ENCODE results near the gene ZMYM3. TPM values are rescaled to one million over a fixed set of nuclear protein-coding genes. Genes with fewer than 3 reads are reported as not detected.
"Not testable (repeated sequence)": the region's sequence is repeated elsewhere in the genome, so short reads cannot be mapped to it uniquely, and the experiment has no call there.

The ZMYM3 gene
- total and polyA plus RNA-seq, 4 experiments from 2014 or later = 5.8 to 28.2 (median 17.0) TPM

DNA sequence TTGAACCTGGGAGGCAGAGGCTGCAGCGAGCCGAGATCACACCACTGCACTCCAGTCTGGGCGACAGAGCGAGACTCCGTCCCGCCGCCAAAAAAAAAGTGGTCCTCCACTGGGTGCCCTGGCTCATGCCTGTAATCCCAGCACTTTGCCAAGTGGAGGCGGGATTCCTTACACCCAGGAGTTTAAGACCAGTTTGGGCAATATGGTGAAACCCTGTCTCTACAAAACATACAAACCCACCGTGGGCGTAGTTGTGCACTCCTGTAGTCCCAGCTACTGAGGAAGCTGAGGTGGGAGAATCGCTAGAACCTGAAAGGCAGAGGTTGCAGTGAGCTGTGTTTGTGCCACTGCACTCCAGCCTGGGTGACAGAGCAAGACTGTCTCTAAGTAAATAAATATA lies 27.4 kb upstream of the ZMYM3 start:
- peaks cover 0 to 17% of the 10 kb centered on the region in 2 donors for H3K36me3 Mint-ChIP-seq
- H3K9me3 Mint-ChIP-seq; POLR2A ChIA-PET (ENCODE audit: partially characterized antibody); H3K9me3 ChIP-seq (ENCODE audit: control insufficient read depth in 1 of 2, low read length in 2 of 2); intact Hi-C loops (cut with micrococcal nuclease); H3K4me3 Mint-ChIP-seq; DNase-seq; H3K36me3 ChIP-seq (ENCODE audit: insufficient read depth, low read length); H3K27me3 Mint-ChIP-seq; H3K27me3 ChIP-seq (ENCODE audit: insufficient read depth, low read length); CTCF ChIA-PET (ENCODE audit: partially characterized antibody); H3K27ac ChIP-seq (ENCODE audit: low read depth, low read length); H3K4me3 ChIP-seq (ENCODE audit: low read length in 2 of 2); H3K27ac Mint-ChIP-seq: not testable (repeated sequence)
- H3K4me1 Mint-ChIP-seq = peaks cover 6 to 34% (median 11%) of the 10 kb centered on the region in 4 donors
- H3K4me1 ChIP-seq (ENCODE audit: insufficient read depth, low read length) = peaks cover 23% of the 10 kb centered on the region

DNA sequence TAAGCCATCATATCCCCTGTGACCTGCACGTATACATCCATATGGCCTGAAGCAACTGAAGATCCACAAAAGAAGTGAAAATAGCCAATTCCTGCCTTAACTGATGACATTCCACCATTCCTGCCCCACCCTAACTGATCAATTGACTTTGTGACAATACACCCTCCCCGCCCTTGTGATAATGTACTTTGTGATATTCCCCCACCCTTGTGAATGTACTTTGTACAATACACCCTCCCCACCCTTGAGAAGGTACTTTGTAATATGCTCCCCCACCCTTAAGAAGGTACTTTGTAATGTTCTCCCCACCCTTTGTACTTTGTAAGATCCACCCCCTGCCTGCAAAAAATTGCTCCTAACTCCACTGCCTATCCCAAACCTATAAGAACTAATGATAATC lies 18.4 kb upstream of the ZMYM3 start:
- H3K4me3 ChIP-seq (ENCODE audit: low read length in 2 of 2); H3K27ac ChIP-seq (ENCODE audit: low read depth, low read length); H3K36me3 ChIP-seq (ENCODE audit: insufficient read depth, low read length); H3K9me3 Mint-ChIP-seq; H3K36me3 Mint-ChIP-seq; DNase-seq; POLR2A ChIA-PET (ENCODE audit: partially characterized antibody); H3K27ac Mint-ChIP-seq; H3K9me3 ChIP-seq (ENCODE audit: control insufficient read depth in 1 of 2, low read length in 2 of 2); H3K27me3 Mint-ChIP-seq; intact Hi-C loops (cut with micrococcal nuclease); CTCF ChIA-PET (ENCODE audit: partially characterized antibody); H3K4me3 Mint-ChIP-seq; H3K4me1 Mint-ChIP-seq; H3K27me3 ChIP-seq (ENCODE audit: insufficient read depth, low read length); H3K4me1 ChIP-seq (ENCODE audit: insufficient read depth, low read length): not testable (repeated sequence)

DNA sequence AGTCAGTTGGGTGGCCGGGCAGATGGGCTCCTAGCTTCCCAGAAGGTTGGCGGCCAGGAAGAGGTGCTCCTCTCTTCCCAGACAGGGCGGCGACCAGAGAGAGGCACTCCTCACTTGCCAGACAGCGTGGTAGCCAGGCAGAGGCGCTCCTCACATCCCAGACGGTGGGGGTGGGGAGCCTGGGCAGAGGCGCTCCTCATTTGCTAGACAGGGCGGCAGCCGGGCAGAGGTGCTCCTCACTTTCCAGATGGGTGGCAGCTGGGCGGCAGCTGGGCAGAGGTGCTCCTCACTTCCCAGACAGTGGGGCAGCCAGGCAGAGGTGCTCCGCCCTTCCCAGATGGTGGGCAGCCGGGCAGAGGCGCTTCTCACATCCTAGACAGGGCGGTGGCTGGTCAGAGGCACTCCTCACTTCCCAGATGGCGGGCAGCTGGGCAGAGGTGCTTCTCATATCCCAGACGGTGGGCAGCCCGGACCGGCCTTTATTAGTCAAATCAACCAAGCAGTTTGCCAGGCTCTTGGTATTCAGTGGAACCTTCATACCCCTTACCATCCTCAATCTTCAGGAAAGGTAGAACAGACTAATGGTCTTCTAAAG lies 16.0 kb upstream of the ZMYM3 start:
- ChIA-PET CTCF (ENCODE audit: partially characterized antibody) (no interaction called here), POLR2A (ENCODE audit: partially characterized antibody) (no interaction called here)
- H3K4me3 ChIP-seq (ENCODE audit: low read length in 2 of 2) = no peak overlapping the region
- Mint-ChIP-seq H3K36me3 (no peaks in the 10 kb centered on the region), H3K27ac (no peak overlapping the region), H3K9me3 (peaks cover 0 to 4% (median 0%) of the 10 kb centered on the region in 8 donors), H3K27me3 (no peaks in the 10 kb centered on the region), H3K4me1 (no peaks in the 10 kb centered on the region), H3K4me3 (no peak overlapping the region)
- H3K4me1 ChIP-seq (ENCODE audit: insufficient read depth, low read length) = no peaks in the 10 kb centered on the region
- no peaks in the 10 kb centered on the region for H3K27me3 ChIP-seq (ENCODE audit: insufficient read depth, low read length)
- H3K9me3 ChIP-seq (ENCODE audit: control insufficient read depth in 1 of 2, low read length in 2 of 2) = no peaks in the 10 kb centered on the region
- no peak overlapping the region for H3K27ac ChIP-seq (ENCODE audit: low read depth, low read length)
- intact Hi-C loops (cut with micrococcal nuclease) = no loop called here
- H3K36me3 ChIP-seq (ENCODE audit: insufficient read depth, low read length) = no peaks in the 10 kb centered on the region
- DNase-seq = no peak

DNA sequence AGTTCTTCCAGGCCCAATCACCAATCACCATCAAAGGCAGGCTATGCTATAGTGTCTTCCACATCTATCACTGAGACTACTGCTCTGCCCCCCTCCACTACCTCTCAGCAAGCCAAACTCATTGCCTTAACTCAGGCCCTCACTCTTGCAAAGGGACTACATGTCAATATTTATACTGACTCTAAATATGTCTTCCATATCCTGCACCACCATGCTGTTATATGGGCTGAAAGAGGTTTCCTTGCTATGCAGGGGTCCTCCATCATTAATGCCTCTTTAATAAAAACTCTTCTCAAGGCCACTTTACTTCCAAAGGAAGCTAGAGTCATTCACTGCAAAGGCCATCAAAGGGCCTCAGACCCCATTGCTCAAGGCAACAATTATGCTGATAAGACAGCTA lies 14.7 kb upstream of the ZMYM3 start:
- H3K36me3 ChIP-seq (ENCODE audit: insufficient read depth, low read length); H3K27ac Mint-ChIP-seq; DNase-seq; H3K9me3 Mint-ChIP-seq; POLR2A ChIA-PET (ENCODE audit: partially characterized antibody); H3K9me3 ChIP-seq (ENCODE audit: control insufficient read depth in 1 of 2, low read length in 2 of 2); H3K27me3 ChIP-seq (ENCODE audit: insufficient read depth, low read length); H3K4me3 ChIP-seq (ENCODE audit: low read length in 2 of 2); intact Hi-C loops (cut with micrococcal nuclease); H3K27ac ChIP-seq (ENCODE audit: low read depth, low read length); CTCF ChIA-PET (ENCODE audit: partially characterized antibody); H3K36me3 Mint-ChIP-seq; H3K4me1 ChIP-seq (ENCODE audit: insufficient read depth, low read length); H3K4me3 Mint-ChIP-seq; H3K4me1 Mint-ChIP-seq; H3K27me3 Mint-ChIP-seq: not testable (repeated sequence)

DNA sequence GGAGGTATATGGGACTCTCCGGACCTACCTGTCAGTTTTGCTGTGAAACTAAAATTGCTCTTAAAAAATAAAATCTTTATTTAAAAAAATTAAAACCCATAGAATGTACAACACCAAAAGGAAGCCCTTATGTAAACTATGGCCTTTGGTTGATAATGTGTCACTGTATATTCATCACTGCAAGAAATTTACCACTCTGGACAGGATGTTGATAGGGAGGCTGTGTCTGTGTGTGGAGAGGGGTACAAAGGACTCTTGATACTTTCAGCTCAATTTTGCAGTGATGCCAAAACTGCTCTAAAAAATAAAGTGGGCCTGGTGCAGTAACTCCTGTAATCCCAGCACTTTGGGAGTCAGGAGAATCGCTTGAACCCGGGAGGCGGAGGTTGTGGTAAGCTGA lies 2.9 kb upstream of the ZMYM3 start:
- DNase-seq = no peak
- H3K27me3 ChIP-seq (ENCODE audit: insufficient read depth, low read length) = no peaks in the 10 kb centered on the region
- POLR2A ChIA-PET (ENCODE audit: partially characterized antibody) = interaction anchor here (4.1 to 4.2 kb wide), 2 partner anchors 27 to 109 kb away, joined by 50 to 65 read pairs; partner anchors contain the start of genes NONO and TAF1
- Mint-ChIP-seq H3K4me1 (peaks cover 2 to 29% (median 8%) of the 10 kb centered on the region in 4 donors), H3K4me3 (no peak overlapping the region), H3K27me3 (no peaks in the 10 kb centered on the region), H3K36me3 (peaks cover 0 to 6% of the 10 kb centered on the region in 2 donors), H3K27ac (no peak overlapping the region), H3K9me3 (peaks cover 0 to 2% (median 0%) of the 10 kb centered on the region in 8 donors)
- no peaks in the 10 kb centered on the region for H3K9me3 ChIP-seq (ENCODE audit: control insufficient read depth in 1 of 2, low read length in 2 of 2)
- H3K27ac ChIP-seq (ENCODE audit: low read depth, low read length) = no peak overlapping the region
- intact Hi-C loops (cut with micrococcal nuclease) = no loop called here
- CTCF ChIA-PET (ENCODE audit: partially characterized antibody) = interaction anchor here (1.2 kb wide), 1 partner anchor 26 kb away, joined by 3 read pairs; the partner anchor contains the start of gene NONO
- no peak overlapping the region for H3K4me3 ChIP-seq (ENCODE audit: low read length in 2 of 2)
- no peaks in the 10 kb centered on the region for H3K36me3 ChIP-seq (ENCODE audit: insufficient read depth, low read length)
- H3K4me1 ChIP-seq (ENCODE audit: insufficient read depth, low read length) = peaks cover 20% of the 10 kb centered on the region

DNA sequence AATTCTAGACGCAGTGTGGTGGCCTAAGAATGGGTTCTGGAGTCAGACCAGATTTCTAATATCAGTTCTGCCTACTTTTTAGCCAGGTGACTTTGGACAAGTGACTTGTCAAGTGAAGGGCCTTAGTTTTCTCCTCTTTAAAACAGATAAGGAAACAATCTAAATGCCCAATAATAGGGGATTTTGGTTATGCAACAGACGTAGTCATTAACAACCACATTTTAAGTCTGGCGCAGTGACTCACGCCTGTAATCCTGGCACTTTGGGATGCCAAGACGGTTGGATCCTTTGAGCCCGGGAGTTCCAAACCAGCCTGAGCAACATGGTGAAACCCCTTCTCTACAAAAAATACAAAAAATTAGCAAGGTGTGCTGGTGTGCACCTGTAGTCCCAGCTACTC lies 2.1 kb upstream of the ZMYM3 start:
- peaks cover 3 to 32% (median 12%) of the 10 kb centered on the region in 4 donors for H3K4me1 Mint-ChIP-seq
- H3K4me3 Mint-ChIP-seq = peak overlapping the region in 5 of 8 donors; percentile 4 to 91 (median 90)
- Histone ChIP-seq H3K27ac (ENCODE audit: low read depth, low read length) (no peak overlapping the region), H3K9me3 (ENCODE audit: control insufficient read depth in 1 of 2, low read length in 2 of 2) (no peaks in the 10 kb centered on the region), H3K27me3 (ENCODE audit: insufficient read depth, low read length) (no peaks in the 10 kb centered on the region), H3K4me3 (ENCODE audit: low read length in 2 of 2) (no peak overlapping the region), H3K36me3 (ENCODE audit: insufficient read depth, low read length) (no peaks in the 10 kb centered on the region), H3K4me1 (ENCODE audit: insufficient read depth, low read length) (peaks cover 25% of the 10 kb centered on the region)
- no peak for DNase-seq
- H3K9me3 Mint-ChIP-seq = peaks cover 0 to 2% (median 0%) of the 10 kb centered on the region in 8 donors
- H3K27me3 Mint-ChIP-seq = no peaks in the 10 kb centered on the region
- H3K27ac Mint-ChIP-seq = peak overlapping the region; percentile 53 to 97 (median 94)
- CTCF ChIA-PET (ENCODE audit: partially characterized antibody) = interaction anchor here (1.7 kb wide), 1 partner anchor 110 kb away, joined by 6 read pairs; the partner anchor contains the start of gene TAF1
- POLR2A ChIA-PET (ENCODE audit: partially characterized antibody) = interaction anchor here (2.9 to 4.2 kb wide), 3 partner anchors 27 to 110 kb away, joined by 38 to 65 read pairs (median 50); partner anchors contain the start of genes NONO and TAF1
- H3K36me3 Mint-ChIP-seq = peaks cover 0 to 6% of the 10 kb centered on the region in 2 donors
- intact Hi-C loops (cut with micrococcal nuclease) = no loop called here

DNA sequence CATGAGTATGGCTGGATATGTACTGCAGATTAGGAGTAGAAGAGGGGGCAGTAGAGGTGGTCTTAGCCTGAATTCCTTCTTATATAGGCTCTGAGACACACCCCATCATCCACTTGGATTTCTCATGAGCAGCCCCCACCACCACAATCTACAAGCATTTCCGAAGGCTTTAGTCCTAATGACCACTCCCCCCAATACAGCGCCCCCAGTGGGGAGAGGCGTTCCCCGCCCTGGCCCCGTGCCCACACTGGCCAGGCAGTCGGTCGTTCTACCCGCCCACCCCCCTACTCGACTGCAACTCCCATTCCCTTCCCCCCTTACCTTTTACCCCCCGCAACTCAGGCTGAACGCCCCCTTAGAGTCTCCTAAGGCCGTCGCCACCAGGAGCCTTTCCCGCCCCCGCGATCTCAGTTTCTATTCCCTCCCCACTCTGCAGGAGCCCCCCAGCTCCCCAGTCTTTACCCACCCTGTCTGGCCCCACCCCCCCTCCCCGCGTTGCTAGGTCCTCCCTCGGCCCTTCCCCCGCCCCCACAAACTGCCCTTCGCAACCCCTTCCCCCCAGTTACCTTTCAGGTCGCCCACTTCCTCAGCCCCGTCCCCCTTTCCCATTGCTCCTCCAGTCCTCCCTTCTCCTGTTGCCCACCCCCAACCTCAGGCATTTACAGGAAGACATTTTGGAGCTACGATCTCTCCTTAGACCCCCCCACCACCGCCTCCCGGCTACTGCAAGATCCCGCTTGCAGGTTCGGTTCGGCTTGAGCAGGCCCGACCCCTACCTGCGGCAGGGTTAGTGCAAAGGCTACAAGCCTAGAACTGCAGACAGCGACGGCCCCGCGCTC lies 468 bp downstream of the ZMYM3 start:
- DNase-seq = peak in 3 of 5 donors; percentile 16 to 44 (median 18)
- Mint-ChIP-seq H3K4me1 (peaks cover 5 to 32% (median 13%) of the 10 kb centered on the region in 4 donors), H3K4me3 (peak overlapping the region; percentile 90 to 98 (median 92)), H3K36me3 (peaks cover 4 to 15% of the 10 kb centered on the region in 2 donors), H3K9me3 (peaks cover 0 to 2% (median 0%) of the 10 kb centered on the region in 8 donors), H3K27ac (peak overlapping the region; percentile 30 to 97 (median 95)), H3K27me3 (no peaks in the 10 kb centered on the region)
- H3K27me3 ChIP-seq (ENCODE audit: insufficient read depth, low read length) = no peaks in the 10 kb centered on the region
- peaks cover 25% of the 10 kb centered on the region for H3K4me1 ChIP-seq (ENCODE audit: insufficient read depth, low read length)
- peak overlapping the region; percentile 23 to 81 for H3K4me3 ChIP-seq (ENCODE audit: low read length in 2 of 2)
- no peaks in the 10 kb centered on the region for H3K9me3 ChIP-seq (ENCODE audit: control insufficient read depth in 1 of 2, low read length in 2 of 2)
- ChIA-PET CTCF (ENCODE audit: partially characterized antibody) (interaction anchor here (1.1 to 1.9 kb wide), 2 partner anchors 30 to 71 kb away, joined by 5 to 7 read pairs; partner anchors contain the start of gene NONO), POLR2A (ENCODE audit: partially characterized antibody) (interaction anchor here (1.2 to 4.2 kb wide), 9 partner anchors 9 to 279 kb away, joined by 3 to 65 read pairs (median 13); partner anchors contain the start of genes IL2RG, MED12, NONO and OGT)
- no peaks in the 10 kb centered on the region for H3K36me3 ChIP-seq (ENCODE audit: insufficient read depth, low read length)
- intact Hi-C loops (cut with micrococcal nuclease) = loop anchor here (1.0 to 5.0 kb wide), 6 partner anchors 31 to 185 kb away; partner anchors contain the start of genes SNX12 and TAF1
- peak overlapping the region; percentile 77 for H3K27ac ChIP-seq (ENCODE audit: low read depth, low read length)
